AG09319 (cell line): ENCODE measurements around the gene OR5K3.

Experiments used
- DNase-seq: peaks from one replicate; pipeline ENCODE4 v3.0.0-alpha.2; 2010; ENCODE audit warnings: low read depth; ENCODE audit errors: extremely low read depth
- CTCF ChIP-seq: IDR thresholded peaks from 2 replicates; pipeline ENCODE4 v1.5.1; 2011; ENCODE audit warnings: low read depth, mild to moderate bottlenecking, inconsistent platforms, low read length, moderate library complexity

Gene OR5K3

DNA sequence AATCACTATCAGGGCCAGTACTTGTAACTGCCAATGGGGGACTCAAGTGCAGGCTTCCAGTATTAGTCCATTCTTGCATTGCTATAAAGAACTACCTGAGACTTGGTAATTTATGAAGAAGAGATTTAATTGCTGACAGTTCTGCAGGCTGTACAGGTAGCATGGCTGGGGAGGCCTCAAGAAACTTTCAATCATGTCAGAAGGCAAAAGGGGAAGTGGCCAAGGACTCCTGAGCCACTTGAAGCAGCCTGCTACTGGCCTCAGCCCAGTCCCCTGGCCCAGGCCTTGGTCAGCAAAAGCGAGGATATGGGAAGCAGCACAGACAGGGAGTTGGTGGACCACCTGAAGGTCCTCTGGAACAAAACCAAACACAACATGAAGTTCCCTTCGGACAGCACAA lies 43.3 kb downstream of the OR5K3 start:
- no peak for DNase-seq
- no peak for TF ChIP-seq CTCF

- DNase-seq: no peak
- TF ChIP-seq CTCF: no peak
Measured at GRCh38 chr3:98434412-98434811, 43.9 kb downstream of the OR5K3 start.

DNA sequence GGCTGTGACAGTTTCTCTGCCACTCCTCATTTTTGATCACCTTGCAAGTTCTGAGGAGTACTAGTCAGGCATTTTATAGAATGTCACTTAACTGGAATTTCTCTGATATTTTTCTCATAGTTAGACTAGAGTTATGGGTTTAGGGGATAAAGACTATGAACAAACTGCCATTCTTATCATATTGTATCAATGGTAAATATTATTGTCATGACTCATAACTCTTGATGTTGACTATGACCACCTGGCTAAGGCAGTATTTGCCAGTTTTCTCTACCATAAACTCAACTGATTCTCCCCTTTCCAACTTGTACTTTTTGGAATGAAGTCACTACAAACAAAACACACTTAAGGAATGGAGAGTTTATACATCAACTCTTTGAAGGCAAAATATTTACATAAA lies 49.8 kb downstream of the OR5K3 start:
- no peak for TF ChIP-seq CTCF
- DNase-seq: no peak
